SK-N-SH treated with all-trans-retinoic acid at 6 μM for 48 hours (cell line): ENCODE results near the gene CHSY3.
A peak's percentile ranks its signal among the peaks of the same experiment; 100 is the strongest.

Experiments
- ATAC-seq: fragments of 200-7000 bp; cut with Tn5 transposase; 3 replicates; pipeline ENCODE4 v1.9.1; 2020; ENCODE audit warnings: mild to moderate bottlenecking, moderate library complexity
- ARNTL ChIP-seq: fragments of 450-650 bp; formaldehyde crosslinking; IDR thresholded peaks from 2 replicates; pipeline ENCODE4 v1.5.0; 2020; ENCODE audit warnings: low read depth, mild to moderate bottlenecking, moderate library complexity, borderline replicate concordance
- BACH2 ChIP-seq: fragments of 250-450 bp; sonication (Bioruptor Pico); IDR thresholded peaks from 2 replicates; pipeline ENCODE4 v1.9.0; 2021; ENCODE audit warnings: mild to moderate bottlenecking, borderline replicate concordance
- CSDC2 ChIP-seq: fragments of 250-450 bp; sonication (Bioruptor Pico); IDR thresholded peaks from 2 replicates; pipeline ENCODE4 v1.5.0; 2020; ENCODE audit warnings: mild to moderate bottlenecking, moderate library complexity
- ESRRG ChIP-seq: fragments of 250-450 bp; sonication (Bioruptor Pico); IDR thresholded peaks from 2 replicates; pipeline ENCODE4 v1.6.1; 2021; ENCODE audit warnings: mild to moderate bottlenecking
- GLIS3 ChIP-seq: fragments of 250-450 bp; sonication (Bioruptor Pico); IDR thresholded peaks from 2 replicates; pipeline ENCODE4 v1.5.0; 2020; ENCODE audit warnings: mild to moderate bottlenecking, moderate library complexity
- OSR1 ChIP-seq: fragments of 250-450 bp; sonication (Bioruptor Pico); IDR thresholded peaks from 2 replicates; pipeline ENCODE4 v1.8.0; 2022; ENCODE audit warnings: moderate library complexity, mild to moderate bottlenecking, inconsistent platforms
- PATZ1 ChIP-seq: fragments of 250-450 bp; sonication (Bioruptor Pico); IDR thresholded peaks from 2 replicates; pipeline ENCODE4 v1.8.0; 2020; ENCODE audit warnings: mild to moderate bottlenecking, moderate library complexity, borderline replicate concordance
- SNAI2 ChIP-seq: fragments of 250-450 bp; sonication (Bioruptor Pico); IDR thresholded peaks from 2 replicates; pipeline ENCODE4 v1.5.0; 2020; ENCODE audit warnings: mild to moderate bottlenecking, moderate library complexity
- TCF4 ChIP-seq: fragments of 250-450 bp; sonication (Bioruptor Pico); IDR thresholded peaks from 2 replicates; pipeline ENCODE4 v1.8.0; 2021; ENCODE audit warnings: mild to moderate bottlenecking, moderate library complexity, borderline replicate concordance
- ZC3H10 ChIP-seq: fragments of 250-450 bp; sonication (Bioruptor Pico); IDR thresholded peaks from 2 replicates; pipeline ENCODE4 v1.5.1; 2021; ENCODE audit warnings: mild to moderate bottlenecking, moderate library complexity
- ZNF565 ChIP-seq: fragments of 450-650 bp; formaldehyde crosslinking; conservative IDR thresholded peaks from 2 replicates; pipeline ENCODE4 v1.5.0; 2020; ENCODE audit warnings: low read depth, mild to moderate bottlenecking, moderate library complexity
- ZNF70 ChIP-seq: fragments of 450-650 bp; formaldehyde crosslinking; IDR thresholded peaks from 2 replicates; pipeline ENCODE4 v1.5.0; 2020; ENCODE audit warnings: mild to moderate bottlenecking, moderate library complexity
- ZNF8 ChIP-seq: fragments of 450-650 bp; formaldehyde crosslinking; IDR thresholded peaks from 2 replicates; pipeline ENCODE4 v1.5.0; 2020; ENCODE audit warnings: mild to moderate bottlenecking, moderate library complexity
- TF ChIP-seq, protein P1 (sequence below): fragments of 250-450 bp; sonication (Bioruptor Pico); IDR thresholded peaks from 2 replicates; pipeline ENCODE4 v1.8.0; 2021; ENCODE audit warnings: low read depth, mild to moderate bottlenecking, moderate library complexity, borderline replicate concordance
- TF ChIP-seq, protein P2 (sequence below): fragments of 250-450 bp; sonication (Bioruptor Pico); IDR thresholded peaks from 2 replicates; pipeline ENCODE4 v1.5.1; 2021; ENCODE audit warnings: mild to moderate bottlenecking, moderate library complexity
- TF ChIP-seq, protein P3 (sequence below): fragments of 250-450 bp; sonication (Bioruptor Pico); IDR thresholded peaks from 2 replicates; pipeline ENCODE4 v1.5.0; 2020; ENCODE audit warnings: mild to moderate bottlenecking, moderate library complexity
- TF ChIP-seq, protein P4 (sequence below): fragments of 250-450 bp; sonication (Bioruptor Pico); IDR thresholded peaks from 2 replicates; pipeline ENCODE4 v1.5.1; 2020; ENCODE audit warnings: low read depth, mild to moderate bottlenecking, moderate library complexity

The CHSY3 gene

DNA sequence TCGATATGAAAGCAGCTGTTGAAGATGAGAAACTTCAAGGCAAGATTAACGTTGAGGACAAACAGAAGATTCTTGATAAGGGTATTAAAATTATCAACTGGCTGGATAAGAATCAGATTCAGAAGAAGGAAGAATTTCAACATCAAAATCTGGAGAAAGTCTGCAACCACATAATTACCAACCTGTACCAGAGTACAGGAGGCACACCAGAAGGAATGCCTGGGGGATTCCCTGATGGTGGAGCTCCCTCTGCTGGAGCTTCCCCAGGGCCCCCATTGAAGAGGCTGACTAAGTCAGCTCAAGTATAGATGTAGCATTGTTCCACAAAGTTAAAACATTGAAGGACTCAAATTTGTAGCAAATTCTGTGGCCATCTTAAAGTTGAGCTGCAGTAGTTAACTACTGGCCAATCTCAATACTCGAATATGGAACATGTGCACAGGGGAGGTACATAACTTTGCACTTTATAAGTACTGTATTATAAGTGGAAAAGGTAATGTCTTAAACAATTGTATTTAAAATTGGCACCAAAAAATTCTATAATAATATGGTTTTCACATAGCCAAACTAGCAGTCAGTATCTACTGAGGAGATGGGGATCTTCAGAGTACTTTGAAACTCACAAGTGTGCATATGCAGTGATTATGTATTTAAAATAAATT lies 237.5 kb downstream of the CHSY3 start:
- TF ChIP-seq ZC3H10 (CRISPR knock-in tag) = no peak
- TF ChIP-seq, protein P1, sequence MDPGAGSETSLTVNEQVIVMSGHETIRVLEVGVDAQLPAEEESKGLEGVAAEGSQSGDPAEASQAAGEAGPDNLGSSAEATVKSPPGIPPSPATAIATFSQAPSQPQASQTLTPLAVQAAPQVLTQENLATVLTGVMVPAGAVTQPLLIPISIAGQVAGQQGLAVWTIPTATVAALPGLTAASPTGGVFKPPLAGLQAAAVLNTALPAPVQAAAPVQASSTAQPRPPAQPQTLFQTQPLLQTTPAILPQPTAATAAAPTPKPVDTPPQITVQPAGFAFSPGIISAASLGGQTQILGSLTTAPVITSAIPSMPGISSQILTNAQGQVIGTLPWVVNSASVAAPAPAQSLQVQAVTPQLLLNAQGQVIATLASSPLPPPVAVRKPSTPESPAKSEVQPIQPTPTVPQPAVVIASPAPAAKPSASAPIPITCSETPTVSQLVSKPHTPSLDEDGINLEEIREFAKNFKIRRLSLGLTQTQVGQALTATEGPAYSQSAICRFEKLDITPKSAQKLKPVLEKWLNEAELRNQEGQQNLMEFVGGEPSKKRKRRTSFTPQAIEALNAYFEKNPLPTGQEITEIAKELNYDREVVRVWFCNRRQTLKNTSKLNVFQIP (CRISPR knock-in tag) = no peak
- no peak for TF ChIP-seq SNAI2 (CRISPR knock-in tag)
- no peak for TF ChIP-seq BACH2 (CRISPR knock-in tag)
- TF ChIP-seq, protein P2, sequence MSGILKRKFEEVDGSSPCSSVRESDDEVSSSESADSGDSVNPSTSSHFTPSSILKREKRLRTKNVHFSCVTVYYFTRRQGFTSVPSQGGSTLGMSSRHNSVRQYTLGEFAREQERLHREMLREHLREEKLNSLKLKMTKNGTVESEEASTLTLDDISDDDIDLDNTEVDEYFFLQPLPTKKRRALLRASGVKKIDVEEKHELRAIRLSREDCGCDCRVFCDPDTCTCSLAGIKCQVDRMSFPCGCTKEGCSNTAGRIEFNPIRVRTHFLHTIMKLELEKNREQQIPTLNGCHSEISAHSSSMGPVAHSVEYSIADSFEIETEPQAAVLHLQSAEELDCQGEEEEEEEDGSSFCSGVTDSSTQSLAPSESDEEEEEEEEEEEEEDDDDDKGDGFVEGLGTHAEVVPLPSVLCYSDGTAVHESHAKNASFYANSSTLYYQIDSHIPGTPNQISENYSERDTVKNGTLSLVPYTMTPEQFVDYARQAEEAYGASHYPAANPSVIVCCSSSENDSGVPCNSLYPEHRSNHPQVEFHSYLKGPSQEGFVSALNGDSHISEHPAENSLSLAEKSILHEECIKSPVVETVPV (CRISPR knock-in tag) = no peak
- TF ChIP-seq OSR1 (CRISPR knock-in tag) = no peak
- peak; percentile 64 for ATAC-seq

DNA sequence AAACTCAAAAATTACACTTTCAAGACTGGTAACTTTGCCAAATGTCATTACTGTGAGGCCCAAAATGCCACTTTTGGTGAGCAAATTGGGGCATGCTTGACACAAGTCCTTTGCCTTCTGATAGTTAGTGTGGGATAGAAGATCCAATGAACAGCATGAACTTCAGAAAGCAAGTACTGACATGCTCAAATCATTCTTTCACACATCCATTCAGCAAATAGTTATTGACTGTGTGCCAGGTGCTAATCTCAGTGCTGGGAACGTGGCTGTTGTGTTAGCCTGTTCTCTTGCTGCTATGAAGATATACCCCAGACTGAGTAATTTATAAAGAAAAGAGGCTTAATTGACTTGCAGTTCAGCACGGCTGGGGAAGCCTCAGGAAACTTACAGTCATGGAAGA lies 247.0 kb downstream of the CHSY3 start:
- TF ChIP-seq ESRRG = no peak
- TF ChIP-seq, protein P3, sequence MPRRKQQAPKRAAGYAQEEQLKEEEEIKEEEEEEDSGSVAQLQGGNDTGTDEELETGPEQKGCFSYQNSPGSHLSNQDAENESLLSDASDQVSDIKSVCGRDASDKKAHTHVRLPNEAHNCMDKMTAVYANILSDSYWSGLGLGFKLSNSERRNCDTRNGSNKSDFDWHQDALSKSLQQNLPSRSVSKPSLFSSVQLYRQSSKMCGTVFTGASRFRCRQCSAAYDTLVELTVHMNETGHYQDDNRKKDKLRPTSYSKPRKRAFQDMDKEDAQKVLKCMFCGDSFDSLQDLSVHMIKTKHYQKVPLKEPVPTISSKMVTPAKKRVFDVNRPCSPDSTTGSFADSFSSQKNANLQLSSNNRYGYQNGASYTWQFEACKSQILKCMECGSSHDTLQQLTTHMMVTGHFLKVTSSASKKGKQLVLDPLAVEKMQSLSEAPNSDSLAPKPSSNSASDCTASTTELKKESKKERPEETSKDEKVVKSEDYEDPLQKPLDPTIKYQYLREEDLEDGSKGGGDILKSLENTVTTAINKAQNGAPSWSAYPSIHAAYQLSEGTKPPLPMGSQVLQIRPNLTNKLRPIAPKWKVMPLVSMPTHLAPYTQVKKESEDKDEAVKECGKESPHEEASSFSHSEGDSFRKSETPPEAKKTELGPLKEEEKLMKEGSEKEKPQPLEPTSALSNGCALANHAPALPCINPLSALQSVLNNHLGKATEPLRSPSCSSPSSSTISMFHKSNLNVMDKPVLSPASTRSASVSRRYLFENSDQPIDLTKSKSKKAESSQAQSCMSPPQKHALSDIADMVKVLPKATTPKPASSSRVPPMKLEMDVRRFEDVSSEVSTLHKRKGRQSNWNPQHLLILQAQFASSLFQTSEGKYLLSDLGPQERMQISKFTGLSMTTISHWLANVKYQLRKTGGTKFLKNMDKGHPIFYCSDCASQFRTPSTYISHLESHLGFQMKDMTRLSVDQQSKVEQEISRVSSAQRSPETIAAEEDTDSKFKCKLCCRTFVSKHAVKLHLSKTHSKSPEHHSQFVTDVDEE (CRISPR knock-in tag) = no peak
- no peak for TF ChIP-seq GLIS3 (CRISPR knock-in tag)
- no peak for TF ChIP-seq ZNF565 (CRISPR knock-in tag)
- no peak for TF ChIP-seq CSDC2
- TF ChIP-seq, protein P4, sequence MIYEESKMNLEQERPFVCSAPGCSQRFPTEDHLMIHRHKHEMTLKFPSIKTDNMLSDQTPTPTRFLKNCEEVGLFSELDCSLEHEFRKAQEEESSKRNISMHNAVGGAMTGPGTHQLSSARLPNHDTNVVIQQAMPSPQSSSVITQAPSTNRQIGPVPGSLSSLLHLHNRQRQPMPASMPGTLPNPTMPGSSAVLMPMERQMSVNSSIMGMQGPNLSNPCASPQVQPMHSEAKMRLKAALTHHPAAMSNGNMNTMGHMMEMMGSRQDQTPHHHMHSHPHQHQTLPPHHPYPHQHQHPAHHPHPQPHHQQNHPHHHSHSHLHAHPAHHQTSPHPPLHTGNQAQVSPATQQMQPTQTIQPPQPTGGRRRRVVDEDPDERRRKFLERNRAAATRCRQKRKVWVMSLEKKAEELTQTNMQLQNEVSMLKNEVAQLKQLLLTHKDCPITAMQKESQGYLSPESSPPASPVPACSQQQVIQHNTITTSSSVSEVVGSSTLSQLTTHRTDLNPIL = no peak
- no peak for TF ChIP-seq TCF4
- no peak for TF ChIP-seq ZNF8 (CRISPR knock-in tag)
- no peak for TF ChIP-seq PATZ1 (CRISPR knock-in tag)
- TF ChIP-seq, protein P1 (CRISPR knock-in tag) = no peak
- TF ChIP-seq ZNF70 = no peak
- no peak for TF ChIP-seq ZC3H10 (CRISPR knock-in tag)
- TF ChIP-seq ARNTL = no peak
- TF ChIP-seq SNAI2 (CRISPR knock-in tag) = no peak
- no peak for ATAC-seq

GRCh38 chr5:130155345-130156011 lies 251.2 kb downstream of the CHSY3 start:
- no peak for ATAC-seq
- TF ChIP-seq PATZ1 (CRISPR knock-in tag) (no peak), ESRRG (no peak)
- TF ChIP-seq, protein P1 (CRISPR knock-in tag) = no peak
- TF ChIP-seq, all 23 proteins: peak for 0
